ENCODE results near the gene KISS1R. TPM values are rescaled to one million over a fixed set of nuclear protein-coding genes. Genes with fewer than 3 reads are reported as not detected.
"Not testable (repeated sequence)": the region's sequence is repeated elsewhere in the genome, so short reads cannot be mapped to it uniquely, and the experiment has no call there.

Gene KISS1R
- total RNA-seq, 2 donors from 2014 or later, result not detected

GRCh38 chr19:945401-946252 lies 28.5 kb downstream of the KISS1R start:
- intact Hi-C loops (cut with DNase I), result no loop called here
- no peak for DNase-seq (ENCODE audit: low spot score)

DNA sequence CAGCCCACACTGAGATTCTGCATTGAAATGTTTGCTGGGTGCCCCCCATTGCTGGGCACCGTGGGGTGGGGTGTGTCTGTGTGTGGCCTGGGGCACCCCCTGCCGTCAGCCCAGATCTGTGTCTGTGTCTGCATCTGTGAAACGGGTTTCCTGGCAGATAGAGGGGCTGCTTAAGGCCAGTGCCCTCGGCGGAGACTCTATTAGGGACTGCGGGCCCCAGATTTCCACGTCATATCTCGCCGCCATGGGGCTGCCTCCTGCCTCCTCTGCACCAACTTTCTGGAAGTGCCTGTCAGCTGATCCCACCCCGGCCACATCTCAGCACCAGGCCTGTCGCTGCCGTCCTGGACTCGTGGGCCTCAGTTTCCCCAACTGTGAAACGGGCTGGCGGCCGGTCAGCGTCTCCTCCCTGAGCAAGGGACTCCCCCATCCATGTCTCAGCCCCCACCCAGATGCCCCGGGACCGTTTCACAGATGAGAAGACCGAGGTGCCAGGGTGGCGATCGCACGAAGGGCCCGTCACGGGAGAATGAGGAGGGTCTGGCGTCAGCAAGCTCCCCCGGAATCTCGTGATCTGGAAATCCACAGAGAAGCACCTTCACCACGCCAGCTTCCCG lies 30.1 kb downstream of the KISS1R start:
- no peak for DNase-seq (ENCODE audit: low spot score)

DNA sequence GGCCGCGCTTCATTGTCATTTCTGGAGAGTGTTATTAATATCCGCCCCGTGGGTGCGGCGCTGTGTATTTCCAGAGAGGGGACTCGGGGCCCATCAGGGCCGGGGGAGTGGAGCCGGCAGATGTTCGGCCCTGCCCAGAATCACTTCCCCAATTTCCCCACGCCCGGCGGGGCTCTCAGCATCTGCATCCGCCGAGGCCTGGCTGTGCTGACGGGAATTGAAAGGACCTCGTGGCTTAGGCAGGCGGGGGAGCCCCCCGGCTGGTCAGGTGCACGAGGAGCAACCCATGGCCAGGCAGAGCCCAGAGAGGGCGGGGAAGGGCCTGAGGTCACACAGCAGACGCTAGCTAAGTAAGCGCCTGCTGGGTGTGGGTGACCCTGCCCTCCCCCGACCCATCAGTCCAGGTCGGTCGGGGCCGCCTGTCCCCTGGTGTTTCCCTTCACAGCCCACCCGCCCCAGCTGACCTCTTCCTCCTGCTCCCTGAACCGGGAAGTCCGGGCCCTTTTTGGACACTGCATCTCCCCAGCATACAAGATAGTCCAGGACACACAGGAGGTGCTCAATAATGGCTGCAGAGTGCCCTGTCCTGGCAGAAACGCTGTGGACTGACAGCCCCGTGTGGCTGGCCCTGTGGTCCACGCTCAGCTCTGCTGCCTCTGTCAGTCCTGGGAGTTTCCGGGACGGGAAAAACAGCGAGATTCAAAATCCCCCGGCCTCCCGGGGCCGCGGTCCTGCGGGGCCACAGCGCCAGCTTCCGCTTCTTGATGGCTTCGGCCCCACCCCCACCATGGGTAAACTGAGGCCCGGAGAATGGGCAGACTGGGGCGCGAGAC lies 30.8 kb downstream of the KISS1R start:
- intact Hi-C loops (cut with DNase I), result no loop called here

More for the DNA sequence above, 30.1 kb downstream of the KISS1R start:
- intact Hi-C loops (cut with DNase I), result no loop called here

DNA sequence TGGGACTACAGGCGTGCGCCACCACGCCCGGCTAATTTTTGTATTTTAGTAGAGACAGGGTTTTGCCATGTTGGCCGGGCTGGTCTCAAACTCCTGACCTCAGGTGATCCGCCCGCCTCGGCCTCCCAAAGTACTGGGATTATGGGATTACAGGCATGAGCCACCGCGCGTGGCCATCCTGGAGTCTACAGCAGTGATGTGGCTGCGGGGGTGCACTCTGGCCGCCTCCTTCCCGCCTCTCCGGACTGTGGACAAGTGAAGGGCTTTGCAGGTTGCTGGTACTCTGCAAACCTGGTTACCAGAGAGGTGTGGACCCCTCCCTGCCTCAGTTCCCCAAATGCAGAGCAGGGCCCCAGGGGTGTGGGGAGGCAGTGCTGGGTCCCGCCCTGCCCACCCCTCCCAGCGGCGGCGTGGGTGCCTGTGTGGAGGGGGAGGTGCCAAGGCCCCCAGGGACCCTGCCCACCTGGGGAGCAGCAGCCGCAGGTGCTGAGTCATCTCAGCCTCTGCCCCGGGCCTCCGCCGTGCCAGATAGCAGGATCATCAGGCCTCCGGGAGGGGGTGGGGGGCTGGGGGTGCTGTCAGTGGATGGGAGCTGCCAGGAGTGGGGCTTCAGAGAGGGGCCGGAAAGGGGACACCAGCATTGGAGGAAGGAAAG lies 31.8 kb downstream of the KISS1R start:
- no peak for DNase-seq (ENCODE audit: low spot score)
- intact Hi-C loops (cut with DNase I), result no loop called here

More for the DNA sequence above, 30.8 kb downstream of the KISS1R start:
- peak; percentile 95 for DNase-seq (ENCODE audit: low spot score)

- intact Hi-C loops (cut with DNase I), result no loop called here
- no peak for DNase-seq (ENCODE audit: low spot score)
Measured at GRCh38 chr19:950352-951066, 33.4 kb downstream of the KISS1R start.

DNA sequence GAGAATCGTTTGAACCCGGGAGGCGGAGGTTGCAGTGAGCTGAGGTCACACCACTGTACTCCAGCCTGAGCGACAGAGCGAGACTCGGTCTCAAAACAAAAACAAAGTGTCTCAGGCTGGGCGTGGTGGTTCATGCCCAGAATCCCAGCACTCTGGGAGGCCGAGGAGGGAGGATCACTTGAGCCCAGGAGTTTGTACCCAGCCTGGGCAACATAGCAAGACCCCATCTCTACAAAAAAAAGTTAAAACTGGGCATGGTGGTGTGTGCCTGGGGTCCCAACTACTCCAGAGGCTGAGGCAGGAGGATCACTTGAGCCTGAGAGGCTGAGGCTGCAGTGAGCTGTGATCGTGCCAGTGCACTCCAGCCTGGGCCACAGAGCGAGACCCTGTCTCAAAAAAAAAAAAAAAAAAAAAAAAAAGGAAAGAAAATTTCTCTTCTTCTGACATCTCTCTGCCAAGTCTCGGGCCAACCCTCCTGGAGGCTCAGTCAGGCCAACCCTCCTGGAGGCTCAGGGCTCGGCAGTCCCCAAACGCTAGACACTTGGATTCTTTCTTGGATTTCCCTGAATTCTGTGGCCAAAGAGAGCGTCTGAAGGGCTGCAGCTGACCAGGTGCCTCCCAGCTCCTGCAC lies 35.0 kb downstream of the KISS1R start:
- no peak for DNase-seq (ENCODE audit: low spot score)
- intact Hi-C loops (cut with DNase I), result no loop called here

- DNase-seq (ENCODE audit: low spot score), result no peak
- intact Hi-C loops (cut with DNase I), result no loop called here
Measured at GRCh38 chr19:952680-953444, 35.7 kb downstream of the KISS1R start.

GRCh38 chr19:953445-954271 lies 36.5 kb downstream of the KISS1R start:
- intact Hi-C loops (cut with DNase I), result no loop called here
- no peak for DNase-seq (ENCODE audit: low spot score)

GRCh38 chr19:954272-954671 lies 37.1 kb downstream of the KISS1R start:
- intact Hi-C loops (cut with DNase I), result no loop called here
- DNase-seq (ENCODE audit: low spot score), result no peak

DNA sequence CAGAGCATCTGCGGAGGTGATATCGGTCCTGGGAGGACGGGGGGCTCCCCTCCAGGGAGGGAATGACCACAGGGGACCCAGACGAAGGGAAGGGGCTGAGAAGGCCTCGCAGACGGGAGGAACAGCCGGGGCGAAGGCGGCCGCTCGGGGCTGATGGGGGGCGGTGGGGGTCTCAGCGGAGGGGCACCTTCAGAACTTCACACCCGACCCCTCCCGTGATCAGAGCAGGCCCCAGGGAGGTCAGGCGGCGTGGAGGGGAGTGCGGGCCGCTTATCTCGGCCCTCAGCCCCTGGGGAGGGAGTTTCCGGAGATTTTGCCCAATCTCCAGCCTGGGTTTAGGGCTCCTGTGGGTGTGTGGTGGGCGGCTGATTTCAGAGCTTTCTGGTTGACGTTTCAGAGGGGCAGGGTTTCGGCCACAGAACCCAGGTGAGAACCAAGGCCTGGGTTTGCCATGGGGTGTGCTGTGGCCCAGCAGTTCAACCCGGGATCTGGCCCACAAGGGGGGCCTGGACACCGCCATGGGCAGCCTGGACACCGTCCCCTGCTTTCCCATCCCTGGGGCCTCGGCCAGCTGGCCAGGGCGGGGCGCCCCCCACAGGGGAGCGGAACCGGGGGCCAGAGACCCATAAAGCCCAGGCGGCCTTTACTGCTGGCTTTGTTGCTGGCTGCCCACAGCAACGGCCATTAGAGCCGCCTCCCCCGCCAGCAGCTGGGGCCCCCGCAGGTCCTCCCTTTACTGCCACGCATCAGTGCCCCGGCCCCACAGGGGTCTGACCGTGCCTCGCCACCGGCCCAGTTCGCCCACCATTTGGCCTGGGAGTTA lies 37.8 kb downstream of the KISS1R start:
- intact Hi-C loops (cut with DNase I), result no loop called here
- DNase-seq (ENCODE audit: low spot score), result no peak

- DNase-seq (ENCODE audit: low spot score), result no peak
- intact Hi-C loops (cut with DNase I), result no loop called here
Measured at GRCh38 chr19:955803-956765, 39.0 kb downstream of the KISS1R start.

GRCh38 chr19:956766-957440 lies 39.8 kb downstream of the KISS1R start:
- no peak for DNase-seq (ENCODE audit: low spot score)
- intact Hi-C loops (cut with DNase I), result no loop called here

- intact Hi-C loops (cut with DNase I), result not testable (repeated sequence)
Measured at GRCh38 chr19:957578-957977, 40.4 kb downstream of the KISS1R start.

More at GRCh38 chr19:957578-957977, 40.4 kb downstream of the KISS1R start:
- not testable (repeated sequence) for DNase-seq (ENCODE audit: low spot score)
